HG03045 (cell line): Measurements from ENCODE around the gene TRMT2B.
"Not testable (repeated sequence)": the region's sequence is repeated elsewhere in the genome, so short reads cannot be mapped to it uniquely, and the experiment has no call there.

Experiments used
- ATAC-seq: cut with Tn5 transposase; IDR thresholded peaks from one replicate; pipeline ENCODE4 v1.9.1; 2021; ENCODE audit warnings: mild to moderate bottlenecking, moderate library complexity; ENCODE audit not compliant: unreplicated experiment

Gene TRMT2B

DNA sequence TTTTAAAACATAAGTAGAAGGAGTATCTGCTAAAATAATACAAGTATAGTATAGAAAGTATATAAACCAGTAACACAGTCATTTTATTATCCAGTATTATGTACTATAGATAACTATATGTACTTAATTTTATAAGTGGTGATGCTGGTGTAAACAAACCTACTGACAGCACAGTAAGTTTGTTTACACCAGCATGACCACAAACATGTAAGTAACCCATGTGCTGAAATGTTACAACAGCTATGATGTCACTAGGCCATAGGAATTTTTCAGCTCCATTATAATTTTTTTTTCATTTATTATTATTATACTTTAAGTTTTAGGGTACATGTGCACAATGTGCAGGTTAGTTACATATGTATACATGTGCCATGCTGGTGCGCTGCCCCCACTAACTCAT, 39.9 kb downstream of the TRMT2B start:
- ATAC-seq: not testable (repeated sequence)

DNA sequence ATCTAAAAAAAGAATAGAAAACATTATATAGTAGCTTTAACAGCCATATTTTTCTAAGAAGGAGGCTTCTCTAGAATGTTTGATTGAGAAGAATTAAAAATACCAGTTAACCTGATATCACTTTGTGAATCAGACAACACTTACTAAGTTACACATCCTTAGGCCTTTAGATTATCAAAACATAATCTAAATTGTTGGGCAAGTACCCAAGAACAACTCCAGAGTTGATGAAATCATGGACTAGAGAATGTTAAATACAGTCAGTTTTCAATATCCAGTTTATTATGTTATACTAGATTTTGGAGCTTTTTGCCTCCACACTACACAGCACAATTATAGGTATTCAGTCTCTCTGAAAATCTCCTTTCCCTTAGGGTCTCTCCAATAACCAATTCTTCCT, 42.8 kb downstream of the TRMT2B start:
- no peak for ATAC-seq

DNA sequence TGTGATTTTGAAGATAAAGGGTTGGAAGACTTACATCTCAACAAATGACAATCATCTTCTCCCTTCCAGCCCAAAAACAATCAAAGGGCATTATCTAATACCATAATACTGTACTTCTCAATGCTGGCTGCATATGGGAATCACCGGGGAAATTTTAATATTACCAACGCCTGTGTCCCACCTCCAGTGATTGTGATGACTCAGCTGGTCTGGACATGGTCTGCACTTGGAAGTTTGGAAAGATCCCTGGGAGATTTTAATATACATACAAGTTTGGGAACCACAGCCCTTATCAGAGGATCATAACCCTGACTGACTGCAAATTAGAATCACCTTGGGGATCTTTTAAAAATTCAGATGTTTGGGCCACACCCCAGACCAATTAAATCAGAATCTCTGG, 52.5 kb downstream of the TRMT2B start:
- no peak for ATAC-seq

DNA sequence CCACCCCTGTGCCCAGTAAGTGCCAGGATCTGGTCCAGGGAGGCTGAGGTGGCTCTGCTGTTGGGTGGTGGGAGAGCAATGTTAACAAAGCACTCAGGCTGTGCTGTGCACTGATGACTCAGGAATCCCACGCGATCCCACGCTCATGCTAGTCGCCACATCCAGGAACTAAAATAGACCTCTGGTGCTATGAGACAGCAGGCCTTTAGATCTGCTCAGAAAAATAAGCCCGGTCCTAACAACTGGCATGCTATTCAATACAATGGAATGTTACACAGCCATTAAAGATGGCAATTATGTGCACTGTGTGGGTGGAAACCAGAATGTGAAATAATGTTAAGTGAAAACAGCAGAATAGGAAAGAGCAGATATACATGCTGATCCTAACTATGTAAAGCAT, 56.4 kb downstream of the TRMT2B start:
- ATAC-seq: no peak

DNA sequence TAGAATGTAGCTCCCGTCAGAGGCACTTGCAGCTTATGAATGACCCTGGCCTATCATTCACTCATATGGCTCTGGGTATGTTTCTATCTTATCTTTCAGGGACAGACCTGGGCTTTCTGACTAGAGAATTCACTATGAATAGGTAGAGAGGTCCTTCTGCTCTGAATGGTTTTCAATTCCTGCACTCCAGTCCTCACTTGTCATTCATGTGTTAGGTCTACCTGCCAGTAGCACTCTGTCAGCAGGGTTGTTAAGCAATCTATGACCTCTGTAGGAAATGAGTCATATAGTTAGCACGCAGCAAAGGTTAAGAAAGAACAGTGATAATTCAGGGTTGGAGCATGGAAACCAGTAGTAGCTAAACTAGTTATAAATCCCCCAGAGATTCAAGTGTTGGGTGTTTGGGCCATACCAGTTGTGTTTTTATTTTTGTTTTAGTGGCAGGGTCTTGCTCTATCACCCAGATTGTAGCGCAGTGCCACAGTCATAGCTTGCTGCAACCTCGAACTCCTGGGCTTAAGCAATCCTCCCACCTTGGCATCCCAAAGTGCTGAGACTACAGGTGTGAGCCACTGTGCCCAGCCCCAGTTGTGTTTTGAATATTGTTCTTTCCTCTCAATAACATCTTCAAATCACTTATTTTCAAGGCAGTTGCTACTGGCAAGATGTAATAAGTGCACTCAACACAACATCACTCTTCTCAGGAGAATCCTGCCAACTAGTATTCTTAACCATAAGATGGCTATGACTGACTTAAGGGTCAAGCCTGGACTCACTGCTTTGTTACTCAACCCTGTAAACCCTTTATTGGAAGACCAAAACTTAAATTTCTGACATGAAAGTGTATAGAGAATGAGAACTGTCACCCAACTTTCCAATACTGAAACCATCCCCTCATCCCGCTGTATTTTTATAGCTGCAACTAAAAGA, 57.3 kb downstream of the TRMT2B start:
- ATAC-seq: no peak

DNA sequence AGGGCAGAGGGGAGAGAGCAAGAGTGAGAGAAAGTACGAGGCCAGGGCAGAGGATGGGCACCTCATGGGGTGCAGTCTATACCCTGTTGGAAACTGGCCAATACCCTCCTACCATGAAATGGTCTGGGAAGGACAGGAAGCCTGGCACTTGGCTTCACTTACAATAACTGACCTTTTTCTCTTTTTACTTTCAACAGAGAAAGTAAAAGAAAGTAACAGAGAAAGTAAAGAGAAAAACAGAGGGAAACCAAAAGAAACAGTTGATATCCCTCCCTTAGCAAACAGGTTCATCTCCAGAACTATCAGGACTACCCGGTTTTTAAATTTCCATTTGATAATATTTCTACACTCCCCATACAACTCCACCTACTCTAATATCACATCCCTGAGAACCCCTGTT, 61.8 kb downstream of the TRMT2B start:
- ATAC-seq: no peak

DNA sequence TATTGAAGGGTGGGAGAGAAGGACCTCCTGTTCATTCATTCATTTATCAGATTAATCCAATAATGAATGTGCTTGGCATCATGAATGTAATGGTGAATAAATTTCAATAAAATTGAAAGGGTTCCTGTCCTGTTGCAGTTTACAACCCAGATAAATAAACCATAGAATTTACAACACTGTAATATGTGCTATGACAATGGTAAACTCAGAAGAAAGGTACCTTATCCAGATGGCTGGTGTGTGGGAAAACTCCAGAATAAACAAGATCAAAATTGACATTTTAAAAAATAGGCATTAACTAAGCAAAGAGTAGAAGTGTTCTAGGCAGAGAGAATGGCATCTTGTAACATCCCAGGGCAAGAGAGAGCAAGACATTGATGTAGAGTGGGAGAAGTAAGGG, 67.1 kb downstream of the TRMT2B start:
- no peak for ATAC-seq

DNA sequence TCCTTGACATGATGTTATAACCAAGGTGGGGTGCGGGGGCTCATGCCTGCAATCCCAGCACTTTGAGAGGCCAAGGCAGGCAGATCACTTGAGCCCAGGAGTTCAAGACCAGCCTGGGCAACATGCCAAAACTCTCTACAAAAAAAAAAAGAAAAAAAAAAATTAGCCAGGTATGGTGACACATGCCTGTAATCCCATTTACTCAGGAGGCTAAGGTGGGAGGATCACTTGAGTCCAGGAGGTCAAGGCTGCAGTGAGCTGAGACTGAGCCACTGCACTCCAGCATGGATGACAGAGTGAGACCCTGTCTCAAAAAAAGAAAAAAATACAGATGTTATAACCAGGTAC, 70.4 kb downstream of the TRMT2B start:
- ATAC-seq: not testable (repeated sequence)

DNA sequence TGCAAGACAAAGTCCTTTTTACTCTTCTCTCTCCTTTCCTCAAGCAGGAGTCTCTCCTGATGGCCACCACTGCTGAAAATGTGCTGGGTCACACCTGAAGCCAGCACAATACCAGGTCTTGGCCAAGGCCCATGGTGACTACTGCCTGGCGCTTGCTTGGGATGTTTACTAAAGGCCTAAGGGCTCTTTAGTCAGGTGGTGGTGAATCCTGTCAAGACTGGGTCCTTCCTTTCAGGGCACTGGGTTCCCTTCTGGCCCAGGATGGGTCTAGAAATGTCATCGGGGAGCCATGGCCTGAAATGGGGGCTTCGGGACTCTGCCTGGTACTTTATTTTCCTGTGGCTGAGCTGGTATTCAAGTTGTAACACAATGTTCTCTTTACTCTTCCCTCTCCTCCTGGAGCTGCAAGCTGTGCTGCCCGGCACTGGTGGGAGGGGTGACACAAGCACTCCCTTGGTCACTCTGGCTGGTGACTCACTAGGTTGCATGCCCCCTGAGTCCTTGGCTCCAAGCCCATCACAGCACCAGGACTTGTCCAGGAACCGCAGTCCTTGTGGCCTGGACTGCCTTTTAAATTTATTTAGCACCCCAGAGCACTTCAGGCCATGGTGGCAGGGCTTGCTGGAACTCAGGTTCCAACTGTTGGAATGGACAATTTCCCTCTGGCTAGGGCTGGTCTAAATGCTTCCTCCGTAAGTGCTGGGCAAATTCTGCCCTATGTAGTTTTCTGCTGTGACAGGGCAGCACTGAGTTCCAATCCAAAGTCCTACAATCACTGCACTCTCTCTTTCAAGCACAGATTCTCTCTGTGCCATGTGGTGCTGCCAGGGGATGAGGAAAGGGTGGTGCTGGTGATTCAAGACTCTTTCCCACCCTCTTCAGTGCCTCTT, 71.1 kb downstream of the TRMT2B start:
- ATAC-seq: no peak

DNA sequence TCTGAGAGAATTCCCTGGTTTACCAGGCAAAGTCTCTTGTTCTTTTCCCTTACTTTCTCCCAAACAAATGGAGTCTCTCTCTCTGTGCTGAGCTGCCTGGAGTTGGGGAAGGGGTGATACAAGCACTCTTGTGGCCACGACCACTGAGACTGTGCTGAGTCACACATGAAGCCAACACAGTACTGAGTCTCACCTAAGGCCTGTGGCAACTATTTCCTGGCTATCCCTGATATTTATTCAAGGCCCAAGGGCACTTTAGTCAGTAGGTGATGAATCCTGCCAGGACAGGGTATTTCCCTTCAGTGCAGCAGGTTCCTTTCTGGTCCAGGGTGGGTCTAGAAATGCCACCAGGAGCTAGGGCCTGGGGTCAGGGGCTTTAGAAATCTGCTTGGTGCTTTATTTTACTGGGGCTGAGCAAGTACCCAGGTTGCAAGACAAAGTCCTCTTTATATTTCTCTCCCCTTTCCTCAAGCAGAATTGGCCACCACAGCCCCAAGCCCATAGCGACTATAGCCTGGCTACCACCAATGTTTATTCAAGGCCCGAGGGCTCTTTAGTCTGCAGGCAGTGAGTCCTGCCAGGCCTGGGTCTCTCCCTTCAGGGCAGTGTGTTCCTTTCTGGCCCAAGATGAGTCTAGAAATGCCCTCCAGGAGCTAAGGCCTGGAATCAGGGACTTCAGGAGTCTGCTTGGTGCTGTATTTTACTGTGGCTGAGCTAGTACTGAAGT, 71.9 kb downstream of the TRMT2B start:
- no peak for ATAC-seq

DNA sequence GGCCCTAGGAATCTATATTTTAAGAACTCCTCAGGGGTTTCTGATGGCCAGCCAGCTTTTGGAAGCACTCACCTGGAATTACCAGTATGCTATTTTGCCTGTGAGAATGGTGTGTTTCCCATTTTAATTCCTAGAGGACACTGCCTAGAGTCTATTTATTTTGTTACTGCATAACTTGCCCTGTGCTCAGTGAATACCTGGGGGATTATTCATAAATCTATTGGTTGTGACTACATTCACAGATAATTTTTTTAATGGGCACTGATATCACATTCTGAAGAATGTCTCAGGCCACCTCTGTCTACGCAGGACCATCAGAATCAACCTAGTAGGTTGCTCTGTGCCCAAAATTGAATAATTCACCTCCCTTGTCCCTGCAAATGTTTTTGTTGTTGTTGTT, 75.7 kb downstream of the TRMT2B start:
- no peak for ATAC-seq

DNA sequence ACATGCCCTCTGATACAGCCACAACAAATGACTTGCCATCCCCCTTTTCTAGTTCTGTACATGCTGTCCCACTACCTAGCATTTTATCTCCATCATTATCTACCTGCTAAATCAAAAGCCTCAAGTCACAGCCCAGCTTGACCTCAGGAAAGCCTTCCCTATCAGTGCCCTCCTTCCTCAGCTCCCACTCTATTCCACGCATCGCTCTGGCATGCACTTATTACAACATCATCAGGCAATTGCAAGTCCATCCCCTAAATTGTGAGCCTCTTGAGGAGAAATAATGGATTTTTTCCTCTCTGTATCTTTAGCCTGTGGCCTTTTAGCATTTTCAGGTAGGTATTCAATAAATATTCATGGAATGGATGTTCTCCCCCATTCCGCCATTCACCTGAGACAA, 76.7 kb downstream of the TRMT2B start:
- no peak for ATAC-seq

DNA sequence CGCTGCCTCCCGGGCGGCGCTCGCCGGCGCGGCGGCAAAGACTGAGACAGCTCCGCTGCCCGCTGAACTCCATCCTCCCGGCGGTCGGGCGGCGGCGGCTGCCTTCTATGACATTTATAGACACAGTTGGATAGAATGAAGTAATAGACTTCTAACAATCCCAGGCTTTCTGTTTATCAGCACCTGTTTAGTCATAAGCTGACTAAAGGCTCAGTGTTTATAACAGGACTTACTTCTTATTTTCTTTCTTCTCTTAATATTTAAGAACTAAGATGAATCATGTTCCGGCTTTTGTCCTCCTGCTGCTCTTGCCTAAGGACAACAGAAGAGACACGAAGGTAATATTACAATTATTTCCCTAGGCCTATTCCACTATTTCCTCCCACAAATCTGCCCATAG, 78.5 kb downstream of the TRMT2B start:
- no peak for ATAC-seq

DNA sequence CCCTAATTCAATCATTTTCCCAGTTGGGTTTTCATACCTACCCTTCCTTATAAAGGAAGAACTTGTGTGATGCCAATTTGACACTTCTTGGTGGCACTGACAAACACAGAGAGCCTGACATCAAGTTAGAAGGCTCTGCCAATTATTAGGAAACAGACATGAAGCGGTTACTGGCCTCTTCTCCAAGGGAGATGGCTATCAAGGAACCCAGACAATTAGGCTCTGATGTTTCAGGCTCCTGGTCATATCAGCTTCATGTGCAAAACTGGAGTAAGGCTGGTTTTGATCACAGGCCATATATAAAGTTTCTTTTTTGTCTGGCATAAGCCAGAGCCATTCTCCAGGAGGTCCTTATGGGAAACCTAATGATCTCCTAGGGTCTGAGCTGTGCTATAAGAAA, 82.0 kb downstream of the TRMT2B start:
- no peak for ATAC-seq

DNA sequence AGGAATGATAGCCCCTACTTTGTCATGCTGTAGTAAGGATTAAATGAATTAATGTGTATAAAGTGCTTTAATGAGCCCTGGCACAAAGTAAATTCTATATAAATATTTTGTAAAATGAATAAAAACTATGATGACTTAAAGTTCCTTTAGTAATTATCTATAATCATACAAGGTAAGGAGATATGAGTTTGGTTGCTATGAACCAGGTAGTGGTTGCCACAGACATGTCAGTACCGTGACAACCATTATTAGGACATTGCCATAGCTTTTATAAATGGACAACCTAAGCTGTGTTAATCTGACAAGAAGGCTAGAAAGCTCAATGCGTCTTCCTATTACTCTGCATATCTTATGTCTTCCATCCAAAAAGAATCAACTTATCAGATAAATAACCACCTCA, 82.5 kb downstream of the TRMT2B start, which contains the start of gene ARL13A:
Gene ARL13A (plus strand): TSS at position 301 of the 400 bp plus-strand sequence. CDS start 3,982 bp downstream, outside the sequence.
- no peak for ATAC-seq

DNA sequence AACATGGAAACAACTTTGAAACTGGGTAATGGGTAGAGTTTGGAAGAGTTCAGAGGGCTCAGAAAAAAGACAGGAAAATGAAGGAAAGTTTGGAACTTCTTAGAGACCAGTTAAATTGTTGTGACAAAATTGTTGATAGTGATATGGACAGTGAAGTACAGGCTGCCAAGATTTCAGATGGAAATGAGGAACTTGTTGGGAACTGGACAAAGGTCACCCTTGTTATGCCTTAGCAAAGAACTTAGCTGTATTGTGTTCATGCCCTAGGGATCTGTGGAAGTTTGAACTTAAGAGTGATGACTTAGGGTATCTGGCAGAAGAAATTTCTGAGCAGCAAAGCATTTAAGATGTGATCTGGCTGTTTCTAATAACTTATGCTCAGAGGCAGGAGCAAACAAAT, 87.5 kb downstream of the TRMT2B start:
- ATAC-seq: no peak

DNA sequence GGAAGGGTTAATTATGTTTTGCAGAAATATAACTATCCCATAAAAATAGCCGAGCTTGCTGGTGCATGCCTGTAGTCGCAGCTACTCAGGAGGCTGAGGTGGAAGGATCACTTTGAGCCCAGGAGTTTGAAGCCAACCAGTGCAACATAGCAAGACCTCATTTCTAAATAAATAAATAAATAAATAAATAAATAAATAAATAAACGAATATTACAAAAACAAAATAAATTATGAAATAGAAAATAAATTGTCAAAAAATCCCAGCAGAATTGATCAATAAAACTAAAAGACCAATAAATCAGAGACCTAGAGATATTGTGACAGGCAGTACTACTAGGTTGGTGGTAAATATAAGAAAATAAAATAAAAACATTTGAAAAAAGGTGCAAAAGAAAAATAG, 89.1 kb downstream of the TRMT2B start:
- ATAC-seq: no peak
